HEK293 (cell line): ENCODE measurements around the gene CNPY4.
A peak's percentile ranks its signal among the peaks of the same experiment; 100 is the strongest.

Experiments
- BCL6B ChIP-seq: fragments of 450-650 bp; formaldehyde crosslinking; IDR thresholded peaks from 2 replicates; pipeline ENCODE4 v1.5.1; 2017; ENCODE audit warnings: missing biosample characterization, missing genetic modification characterization
- ELK4 ChIP-seq: IDR thresholded peaks from 2 replicates; pipeline ENCODE4 v1.6.1; 2011; ENCODE audit warnings: mild to moderate bottlenecking, low read depth, low read length, borderline replicate concordance
- GLI4 ChIP-seq: fragments of 450-650 bp; formaldehyde crosslinking; IDR thresholded peaks from 2 replicates; pipeline ENCODE4 v1.5.1; 2016; ENCODE audit warnings: missing biosample characterization, missing genetic modification characterization
- HOXC10 ChIP-seq: sonication (generic); formaldehyde crosslinking; IDR thresholded peaks from 2 replicates; pipeline ENCODE4 v1.8.1; 2023; ENCODE audit warnings: mild to moderate bottlenecking, missing genetic modification reagents
- HOXD13 ChIP-seq: sonication (generic); formaldehyde crosslinking; IDR thresholded peaks from 2 replicates; pipeline ENCODE4 v1.8.0; 2022; ENCODE audit warnings: missing genetic modification reagents, borderline replicate concordance
- KLF17 ChIP-seq: fragments of 450-650 bp; formaldehyde crosslinking; IDR thresholded peaks from 2 replicates; pipeline ENCODE4 v1.5.1; 2016; ENCODE audit warnings: missing biosample characterization, missing genetic modification characterization
- KLF9 ChIP-seq: fragments of 450-650 bp; formaldehyde crosslinking; IDR thresholded peaks from 2 replicates; pipeline ENCODE4 v1.5.1; 2016; ENCODE audit warnings: missing biosample characterization, missing genetic modification characterization, low read depth
- PRDM4 ChIP-seq: fragments of 450-650 bp; formaldehyde crosslinking; IDR thresholded peaks from 2 replicates; pipeline ENCODE4 v1.5.1; 2017; ENCODE audit warnings: missing biosample characterization, missing genetic modification characterization
- RBAK ChIP-seq: fragments of 450-650 bp; formaldehyde crosslinking; IDR thresholded peaks from 2 replicates; pipeline ENCODE4 v1.5.1; 2016; ENCODE audit warnings: missing biosample characterization, missing genetic modification characterization
- TRIM28 ChIP-seq: IDR thresholded peaks from 2 replicates; pipeline ENCODE4 v1.6.1; 2011; ENCODE audit warnings: low read length, control low read depth, borderline replicate concordance
- YY2 ChIP-seq: fragments of 450-650 bp; formaldehyde crosslinking; IDR thresholded peaks from 2 replicates; pipeline ENCODE4 v1.5.1; 2016; ENCODE audit warnings: missing biosample characterization, missing genetic modification characterization
- ZNF184 ChIP-seq: fragments of 450-650 bp; IDR thresholded peaks from 2 replicates; pipeline ENCODE4 v1.5.1; 2018; ENCODE audit warnings: missing biosample characterization, mild to moderate bottlenecking, missing genetic modification characterization
- ZNF23 ChIP-seq: fragments of 450-650 bp; formaldehyde crosslinking; IDR thresholded peaks from 2 replicates; pipeline ENCODE4 v1.5.1; 2016; ENCODE audit warnings: missing biosample characterization, missing genetic modification characterization, borderline replicate concordance
- ZNF266 ChIP-seq: fragments of 450-650 bp; formaldehyde crosslinking; IDR thresholded peaks from 2 replicates; pipeline ENCODE4 v1.5.1; 2016; ENCODE audit warnings: missing biosample characterization, missing genetic modification characterization, low read depth
- ZNF426 ChIP-seq: fragments of 450-650 bp; formaldehyde crosslinking; IDR thresholded peaks from 2 replicates; pipeline ENCODE4 v1.5.1; 2017; ENCODE audit warnings: missing biosample characterization, missing genetic modification characterization, mild to moderate bottlenecking, inconsistent platforms, moderate library complexity
- ZNF513 ChIP-seq: fragments of 450-650 bp; IDR thresholded peaks from 2 replicates; pipeline ENCODE4 v1.5.1; 2018; ENCODE audit warnings: missing biosample characterization, missing genetic modification characterization
- ZNF558 ChIP-seq: fragments of 450-650 bp; formaldehyde crosslinking; IDR thresholded peaks from 2 replicates; pipeline ENCODE4 v1.5.1; 2016; ENCODE audit warnings: missing biosample characterization, missing genetic modification characterization
- ZNF610 ChIP-seq: fragments of 450-650 bp; formaldehyde crosslinking; IDR thresholded peaks from 2 replicates; pipeline ENCODE4 v1.5.1; 2016; ENCODE audit warnings: missing biosample characterization, missing genetic modification characterization, borderline replicate concordance
- ZNF621 ChIP-seq: fragments of 450-650 bp; formaldehyde crosslinking; IDR thresholded peaks from 2 replicates; pipeline ENCODE4 v1.5.1; 2017; ENCODE audit warnings: missing biosample characterization, missing genetic modification characterization
- ZNF830 ChIP-seq: fragments of 450-650 bp; IDR thresholded peaks from 2 replicates; pipeline ENCODE4 v1.5.0; 2018; ENCODE audit warnings: missing biosample characterization, missing genetic modification characterization, low read depth, mild to moderate bottlenecking, moderate library complexity
- ZSCAN18 ChIP-seq: fragments of 450-650 bp; formaldehyde crosslinking; IDR thresholded peaks from 2 replicates; pipeline ENCODE4 v1.5.1; 2016; ENCODE audit warnings: missing biosample characterization, missing genetic modification characterization
- TF ChIP-seq, protein P1 (sequence below): fragments of 450-650 bp; formaldehyde crosslinking; IDR thresholded peaks from 2 replicates; pipeline ENCODE4 v1.5.1; 2017; ENCODE audit warnings: missing biosample characterization, mild to moderate bottlenecking, missing genetic modification characterization, moderate library complexity
- TF ChIP-seq, protein P2 (sequence below): fragments of 450-650 bp; formaldehyde crosslinking; IDR thresholded peaks from 2 replicates; pipeline ENCODE4 v1.5.1; 2017; ENCODE audit warnings: missing biosample characterization, missing genetic modification characterization
- TF ChIP-seq, protein P3 (sequence below): fragments of 450-650 bp; formaldehyde crosslinking; IDR thresholded peaks from 2 replicates; pipeline ENCODE4 v1.5.1; 2016; ENCODE audit warnings: missing biosample characterization, missing genetic modification characterization

The CNPY4 gene

DNA sequence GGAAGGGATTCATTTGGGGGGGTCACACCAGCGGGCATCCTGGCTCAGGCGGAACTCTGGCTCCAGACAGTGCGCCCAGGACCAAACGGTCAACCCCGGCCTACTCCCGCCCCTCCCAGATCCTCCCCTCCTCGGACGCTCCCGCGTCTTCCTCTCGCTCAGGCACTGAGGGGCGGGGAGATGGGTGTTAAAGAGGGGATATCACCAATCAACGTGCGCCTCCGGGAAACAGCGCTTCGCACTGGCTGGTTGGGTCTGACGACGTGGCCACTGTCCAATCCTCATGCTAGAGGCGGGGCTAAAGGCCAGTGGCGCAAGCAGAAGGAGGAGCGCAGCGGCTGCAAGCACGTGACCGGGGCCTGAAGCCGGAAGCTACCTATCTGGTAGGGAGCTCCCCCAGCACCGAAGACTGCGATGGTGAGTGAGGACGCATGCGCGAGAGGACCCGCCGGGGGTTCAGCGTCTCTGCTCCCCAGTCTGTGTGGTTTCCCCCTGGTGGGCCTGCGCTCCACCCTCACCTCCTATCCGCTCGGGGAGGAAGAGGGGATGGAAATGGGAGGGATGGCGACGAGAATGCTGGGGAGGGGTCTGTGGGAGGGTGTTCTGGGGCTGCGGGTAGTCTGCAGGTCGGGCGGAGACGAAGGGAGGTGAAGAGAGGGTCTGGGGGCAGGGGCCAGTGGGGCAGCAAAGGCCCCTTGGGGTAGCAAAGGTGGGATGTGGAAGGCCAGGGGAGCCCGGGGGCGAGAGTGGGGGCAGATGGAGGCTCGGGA is 29.3 kb downstream of the CNPY4 start, which contains the start of gene LAMTOR4 (continued):
- TF ChIP-seq ZSCAN18 (no peak), ZNF610 (tag by site-specific recombination) (peak; percentile 86; the same call in 1 of the 2 replicates), ZNF266 (no peak), PRDM4 (0 out of 2 replicates have a peak, but pooled peaks have one; percentile 10), ZNF830 (no peak), RBAK (tag by site-specific recombination) (no peak), ZNF23 (tag by site-specific recombination) (no peak), ZNF558 (tag by site-specific recombination) (no peak), HOXC10 (CRISPR knock-in tag) (no peak), KLF9 (tag by site-specific recombination) (peak; percentile 63), ELK4 (no peak), ZNF621 (no peak), YY2 (tag by site-specific recombination) (no peak), KLF17 (peak; percentile 80), BCL6B (tag by site-specific recombination) (no peak), GLI4 (tag by site-specific recombination) (peak; percentile 63; the same call in 1 of the 2 replicates), ZNF184 (tag by site-specific recombination) (no peak), TRIM28 (no peak), ZNF426 (tag by site-specific recombination) (no peak), HOXD13 (no peak), ZNF513 (tag by site-specific recombination) (peak; percentile 77)
- TF ChIP-seq, protein P1, sequence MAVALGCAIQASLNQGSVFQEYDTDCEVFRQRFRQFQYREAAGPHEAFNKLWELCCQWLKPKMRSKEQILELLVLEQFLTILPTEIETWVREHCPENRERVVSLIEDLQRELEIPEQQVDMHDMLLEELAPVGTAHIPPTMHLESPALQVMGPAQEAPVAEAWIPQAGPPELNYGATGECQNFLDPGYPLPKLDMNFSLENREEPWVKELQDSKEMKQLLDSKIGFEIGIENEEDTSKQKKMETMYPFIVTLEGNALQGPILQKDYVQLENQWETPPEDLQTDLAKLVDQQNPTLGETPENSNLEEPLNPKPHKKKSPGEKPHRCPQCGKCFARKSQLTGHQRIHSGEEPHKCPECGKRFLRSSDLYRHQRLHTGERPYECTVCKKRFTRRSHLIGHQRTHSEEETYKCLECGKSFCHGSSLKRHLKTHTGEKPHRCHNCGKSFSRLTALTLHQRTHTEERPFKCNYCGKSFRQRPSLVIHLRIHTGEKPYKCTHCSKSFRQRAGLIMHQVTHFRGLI (tag by site-specific recombination), result no peak
- TF ChIP-seq, protein P2, sequence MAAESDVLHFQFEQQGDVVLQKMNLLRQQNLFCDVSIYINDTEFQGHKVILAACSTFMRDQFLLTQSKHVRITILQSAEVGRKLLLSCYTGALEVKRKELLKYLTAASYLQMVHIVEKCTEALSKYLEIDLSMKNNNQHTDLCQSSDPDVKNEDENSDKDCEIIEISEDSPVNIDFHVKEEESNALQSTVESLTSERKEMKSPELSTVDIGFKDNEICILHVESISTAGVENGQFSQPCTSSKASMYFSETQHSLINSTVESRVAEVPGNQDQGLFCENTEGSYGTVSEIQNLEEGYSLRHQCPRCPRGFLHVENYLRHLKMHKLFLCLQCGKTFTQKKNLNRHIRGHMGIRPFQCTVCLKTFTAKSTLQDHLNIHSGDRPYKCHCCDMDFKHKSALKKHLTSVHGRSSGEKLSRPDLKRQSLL (tag by site-specific recombination), result peak; percentile 37; the same call in 1 of the 2 replicates
- TF ChIP-seq, protein P3, sequence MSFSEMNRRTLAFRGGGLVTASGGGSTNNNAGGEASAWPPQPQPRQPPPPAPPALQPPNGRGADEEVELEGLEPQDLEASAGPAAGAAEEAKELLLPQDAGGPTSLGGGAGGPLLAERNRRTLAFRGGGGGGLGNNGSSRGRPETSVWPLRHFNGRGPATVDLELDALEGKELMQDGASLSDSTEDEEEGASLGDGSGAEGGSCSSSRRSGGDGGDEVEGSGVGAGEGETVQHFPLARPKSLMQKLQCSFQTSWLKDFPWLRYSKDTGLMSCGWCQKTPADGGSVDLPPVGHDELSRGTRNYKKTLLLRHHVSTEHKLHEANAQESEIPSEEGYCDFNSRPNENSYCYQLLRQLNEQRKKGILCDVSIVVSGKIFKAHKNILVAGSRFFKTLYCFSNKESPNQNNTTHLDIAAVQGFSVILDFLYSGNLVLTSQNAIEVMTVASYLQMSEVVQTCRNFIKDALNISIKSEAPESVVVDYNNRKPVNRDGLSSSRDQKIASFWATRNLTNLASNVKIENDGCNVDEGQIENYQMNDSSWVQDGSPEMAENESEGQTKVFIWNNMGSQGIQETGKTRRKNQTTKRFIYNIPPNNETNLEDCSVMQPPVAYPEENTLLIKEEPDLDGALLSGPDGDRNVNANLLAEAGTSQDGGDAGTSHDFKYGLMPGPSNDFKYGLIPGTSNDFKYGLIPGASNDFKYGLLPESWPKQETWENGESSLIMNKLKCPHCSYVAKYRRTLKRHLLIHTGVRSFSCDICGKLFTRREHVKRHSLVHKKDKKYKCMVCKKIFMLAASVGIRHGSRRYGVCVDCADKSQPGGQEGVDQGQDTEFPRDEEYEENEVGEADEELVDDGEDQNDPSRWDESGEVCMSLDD (tag by site-specific recombination), result peak; percentile 97
